ENCODE results near the gene DNPEP. TPM values are rescaled to one million over a fixed set of nuclear protein-coding genes. Genes with fewer than 3 reads are reported as not detected.

The DNPEP gene
- total RNA-seq, 1 experiment from 2014 or later: 60.9 TPM

GRCh38 chr2:219416235-219416602 lies 28.5 kb upstream of the DNPEP start:
- no peaks in the 10 kb centered on the region for H3K23me2 ChIP-seq (ENCODE audit: insufficient read length, low read depth, low read length, poor library complexity, severe bottlenecking)
- no peak overlapping the region for H2BK12ac ChIP-seq (ENCODE audit: insufficient read length, low read depth, low read length)
- no peak overlapping the region for H2AK5ac ChIP-seq (ENCODE audit: insufficient read length, low read length)
- H2BK15ac ChIP-seq (ENCODE audit: low read depth, low read length): no peak overlapping the region
- no peaks in the 10 kb centered on the region for H3K79me2 ChIP-seq (ENCODE audit: insufficient read depth, low read length)
- H3K4me1 ChIP-seq (ENCODE audit: insufficient read depth, low read length): peaks cover 13% of the 10 kb centered on the region; the same call in 1 of the 2 replicates
- no peaks in the 10 kb centered on the region for H4K20me1 ChIP-seq (ENCODE audit: control insufficient read depth, insufficient read depth, insufficient read length)
- H2BK20ac ChIP-seq (ENCODE audit: low read depth, low read length, poor library complexity, severe bottlenecking): no peak overlapping the region
- H3K27ac ChIP-seq (ENCODE audit: insufficient read length, low read depth, low read length): no peak overlapping the region
- peaks cover 31 to 35% of the 10 kb centered on the region in 2 experiments for H3K4me1 Mint-ChIP-seq
- H3K4ac ChIP-seq (ENCODE audit: low read depth, low read length): no peak overlapping the region
- no peak overlapping the region for H2AFZ ChIP-seq (ENCODE audit: low read length)
- H3K36me3 Mint-ChIP-seq (ENCODE audit: insufficient read depth in 1 of 3, low read depth in 3 of 3): no peaks in the 10 kb centered on the region
- H4K5ac ChIP-seq (ENCODE audit: insufficient read length, low read depth, low read length): no peak overlapping the region
- no peak overlapping the region; a peak in 1 of 5 replicates for H3K4me3 Mint-ChIP-seq
- H3K9me3 Mint-ChIP-seq: peaks cover 6 to 10% of the 10 kb centered on the region in 2 experiments; a peak in 4 of 5 replicates
- no peak overlapping the region for H2BK120ac ChIP-seq (ENCODE audit: low read depth, low read length, poor library complexity, severe bottlenecking)
- no peak overlapping the region for H2BK5ac ChIP-seq (ENCODE audit: insufficient read length, low read length)
- no peak overlapping the region for H3K56ac ChIP-seq (ENCODE audit: insufficient read length, low read depth, low read length)
- peak; percentile 57 for DNase-seq
- no peak overlapping the region for H3K4me2 ChIP-seq (ENCODE audit: insufficient read depth, insufficient read length, low read length)
- no peaks in the 10 kb centered on the region; the same call in 1 of the 2 replicates for H3K27me3 ChIP-seq (ENCODE audit: insufficient read depth, low read length)
- no peaks in the 10 kb centered on the region for H3K79me1 ChIP-seq (ENCODE audit: insufficient read depth, low read depth, low read length, poor library complexity, severe bottlenecking)
- H3K27ac Mint-ChIP-seq: 0 out of 7 replicates have a peak overlapping the region, but pooled peaks of 1 of the 3 experiments have one; percentile 67
- no peak overlapping the region for H4K8ac ChIP-seq (replicated peaks; ENCODE audit: insufficient read length, low read depth, low read length)
- H3K18ac ChIP-seq (ENCODE audit: insufficient read length, low read depth, low read length): no peak overlapping the region
- peaks cover 24% of the 10 kb centered on the region for H3K27me3 Mint-ChIP-seq (ENCODE audit: low read depth)
- H3K14ac ChIP-seq (ENCODE audit: insufficient read depth, low read length): no peak overlapping the region
- WGBS (ENCODE audit: extremely low coverage, insufficient read length, low lambda C conversion rate): no CpG with 5 or more reads among the region's 3 CpGs
- H3K9me3 ChIP-seq (ENCODE audit: control insufficient read depth, low read depth, low read length): no peaks in the 10 kb centered on the region
- TF ChIP-seq, protein P1, sequence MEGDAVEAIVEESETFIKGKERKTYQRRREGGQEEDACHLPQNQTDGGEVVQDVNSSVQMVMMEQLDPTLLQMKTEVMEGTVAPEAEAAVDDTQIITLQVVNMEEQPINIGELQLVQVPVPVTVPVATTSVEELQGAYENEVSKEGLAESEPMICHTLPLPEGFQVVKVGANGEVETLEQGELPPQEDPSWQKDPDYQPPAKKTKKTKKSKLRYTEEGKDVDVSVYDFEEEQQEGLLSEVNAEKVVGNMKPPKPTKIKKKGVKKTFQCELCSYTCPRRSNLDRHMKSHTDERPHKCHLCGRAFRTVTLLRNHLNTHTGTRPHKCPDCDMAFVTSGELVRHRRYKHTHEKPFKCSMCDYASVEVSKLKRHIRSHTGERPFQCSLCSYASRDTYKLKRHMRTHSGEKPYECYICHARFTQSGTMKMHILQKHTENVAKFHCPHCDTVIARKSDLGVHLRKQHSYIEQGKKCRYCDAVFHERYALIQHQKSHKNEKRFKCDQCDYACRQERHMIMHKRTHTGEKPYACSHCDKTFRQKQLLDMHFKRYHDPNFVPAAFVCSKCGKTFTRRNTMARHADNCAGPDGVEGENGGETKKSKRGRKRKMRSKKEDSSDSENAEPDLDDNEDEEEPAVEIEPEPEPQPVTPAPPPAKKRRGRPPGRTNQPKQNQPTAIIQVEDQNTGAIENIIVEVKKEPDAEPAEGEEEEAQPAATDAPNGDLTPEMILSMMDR (conservative IDR thresholded peaks at IDR 0.05): no peak
- H3K9ac ChIP-seq (ENCODE audit: extremely low read depth, insufficient read length, low read length): no peak overlapping the region
- no peak overlapping the region for H3T11ph ChIP-seq (ENCODE audit: low read length)
- H4K91ac ChIP-seq (ENCODE audit: insufficient read length, low read depth, low read length): no peak overlapping the region
- H3K23ac ChIP-seq (ENCODE audit: insufficient read length, low read depth, low read length): no peak overlapping the region
